Measurements from ENCODE around the gene HIVEP1.

HIVEP1 gene

GRCh38 chr6:12200015-12200564 lies 188.0 kb downstream of the HIVEP1 start:
- DNase-seq: no peak

- no peak for DNase-seq
These were observed 188.6 kb downstream of the HIVEP1 start for GRCh38 chr6:12200761-12201160.

GRCh38 chr6:12203001-12203400 lies 190.9 kb downstream of the HIVEP1 start:
- DNase-seq: no peak

GRCh38 chr6:12208190-12208589 lies 196.1 kb downstream of the HIVEP1 start:
- DNase-seq: no peak

- no peak for DNase-seq
These were observed 196.6 kb downstream of the HIVEP1 start for GRCh38 chr6:12208673-12209072.
